CD14-positive monocyte (primary cell): ENCODE measurements around the gene TOM1L2. TPM values are rescaled to one million over a fixed set of nuclear protein-coding genes. Genes with fewer than 3 reads are reported as not detected.
A peak's percentile ranks its signal among the peaks of the same experiment; 100 is the strongest.

Experiments
- DNase-seq, 3 donors: peaks; one replicate each; pipeline ENCODE4 v3.0.0-alpha.2; 2011 to 2022
- H2AFZ ChIP-seq: 2 replicates; pipeline ENCODE4 v1.6.0; 2012; ENCODE audit warnings: mild to moderate bottlenecking, low read depth, low read length, inconsistent platforms; ENCODE audit not compliant: insufficient read depth, poor library complexity, severe bottlenecking
- H3K27ac ChIP-seq, 2 donors: 1 replicate in 1 of 2; 2 replicates in 1 of 2; pipeline ENCODE4 v1.5.1; 2012 to 2013; ENCODE audit warnings: low read length in 2 of 2, control low read depth in 1 of 2, inconsistent platforms in 1 of 2, low read depth in 1 of 2, mild to moderate bottlenecking in 1 of 2
- H3K27me3 ChIP-seq, 2 donors: one replicate each; pipeline versions ENCODE4 v1.6.0 to v1.6.1; 2011 to 2013; ENCODE audit warnings: low read length in 2 of 2; ENCODE audit not compliant: control insufficient read depth in 2 of 2, insufficient read depth in 2 of 2
- H3K36me3 ChIP-seq, 2 donors: replicated peaks in 1 of 2; 1 replicate in 1 of 2; 2 replicates in 1 of 2; pipeline versions ENCODE4 v1.5.1 to v1.6.1; 2012 to 2013; ENCODE audit warnings: low read length in 2 of 2, control low read depth in 1 of 2, inconsistent platforms in 1 of 2, mild to moderate bottlenecking in 1 of 2; ENCODE audit not compliant: insufficient read depth in 2 of 2, control insufficient read depth in 1 of 2
- H3K4me1 ChIP-seq, 2 donors: 1 replicate in 1 of 2; 2 replicates in 1 of 2; pipeline versions ENCODE4 v1.5.1 to v1.6.1; 2012 to 2013; ENCODE audit warnings: low read length in 2 of 2, control low read depth in 1 of 2, inconsistent platforms in 1 of 2, mild to moderate bottlenecking in 1 of 2, moderate library complexity in 1 of 2; ENCODE audit not compliant: insufficient read depth in 2 of 2, control insufficient read depth in 1 of 2
- H3K4me2 ChIP-seq: replicated peaks from 2 replicates; pipeline ENCODE3; 2012; ENCODE audit warnings: low read length, moderate library complexity, mild to moderate bottlenecking; ENCODE audit not compliant: poor library complexity, severe bottlenecking; ENCODE audit errors: extremely low read depth
- H3K4me3 ChIP-seq, 3 experiments: fragments of 200-600 bp in 1 of 3; sonication (generic) in 1 of 3; replicated peaks in 1 of 3; 1 replicate in 2 of 3; 2 replicates in 1 of 3; pipeline ENCODE4 v1.5.1; 2011 to 2013; ENCODE audit warnings: low read length in 3 of 3, mild to moderate bottlenecking in 3 of 3, control low read depth in 2 of 3, low read depth in 2 of 3, inconsistent platforms in 1 of 3, moderate library complexity in 1 of 3
- H3K79me2 ChIP-seq: 2 replicates; pipeline ENCODE4 v1.6.0; 2012; ENCODE audit warnings: mild to moderate bottlenecking, control low read depth, inconsistent platforms, low read length, moderate library complexity; ENCODE audit not compliant: insufficient read depth
- H3K9ac ChIP-seq: 2 replicates; pipeline ENCODE4 v1.6.0; 2017; ENCODE audit warnings: low read length, mild to moderate bottlenecking; ENCODE audit not compliant: insufficient read depth, poor library complexity, severe bottlenecking
- H3K9me3 ChIP-seq, 2 donors: replicated peaks in 1 of 2; 1 replicate in 1 of 2; 2 replicates in 1 of 2; pipeline versions ENCODE4 v1.5.1 to v1.6.1; 2012 to 2013; ENCODE audit warnings: low read length in 2 of 2, control low read depth in 1 of 2; ENCODE audit not compliant: control insufficient read depth in 1 of 2, insufficient read depth in 1 of 2
- H4K20me1 ChIP-seq: 2 replicates; pipeline ENCODE4 v1.6.0; 2012; ENCODE audit warnings: mild to moderate bottlenecking, low read length, control low read depth, moderate library complexity; ENCODE audit not compliant: insufficient read depth
- H3K27ac Mint-ChIP-seq, 7 donors: one replicate each; pipeline ENCODE4 v1.8.0; 2020; ENCODE audit warnings: mild to moderate bottlenecking in 7 of 7, mixed read lengths in 7 of 7, moderate library complexity in 6 of 7, inconsistent platforms in 2 of 7
- H3K27me3 Mint-ChIP-seq, 3 donors: one replicate each; pipeline ENCODE4 v1.8.0; 2021 to 2022; ENCODE audit warnings: low read depth in 3 of 3, mild to moderate bottlenecking in 3 of 3, mixed read lengths in 3 of 3, moderate library complexity in 3 of 3, inconsistent platforms in 1 of 3
- H3K36me3 Mint-ChIP-seq, 2 donors: one replicate each; pipeline ENCODE4 v1.8.0; 2020; ENCODE audit warnings: mixed read lengths in 2 of 2, inconsistent platforms in 1 of 2, mild to moderate bottlenecking in 1 of 2
- H3K4me1 Mint-ChIP-seq: one replicate; pipeline ENCODE4 v1.8.0; 2020; ENCODE audit warnings: mild to moderate bottlenecking, mixed read lengths
- H3K4me3 Mint-ChIP-seq, 2 donors: one replicate each; pipeline ENCODE4 v1.8.0; 2020; ENCODE audit warnings: mild to moderate bottlenecking in 2 of 2, mixed read lengths in 2 of 2, moderate library complexity in 1 of 2
- H3K9me3 Mint-ChIP-seq, 7 donors: one replicate each; pipeline ENCODE4 v1.8.0; 2020 to 2022; ENCODE audit warnings: mixed read lengths in 7 of 7, mild to moderate bottlenecking in 6 of 7, moderate library complexity in 6 of 7, inconsistent platforms in 2 of 7
- CTCF ChIP-seq: fragments of 200-600 bp; IDR thresholded peaks from one replicate; pipeline ENCODE4 v1.8.0; 2022; ENCODE audit warnings: antibody characterized with exemption, mild to moderate bottlenecking
- WGBS: methylation state at CpG from one replicate; pipeline ENCODE4 v1.1.5; 2013; ENCODE audit warnings: missing lambda C conversion rate; ENCODE audit not compliant: insufficient coverage; 5-methylcytosine and 5-hydroxymethylcytosine counted together
- intact Hi-C, 2 donors: fragments of 100-400 bp; cut with micrococcal nuclease; formaldehyde crosslinking; loops; one replicate each; pipeline versions ENCODE4 v1.15.0 to v1.15.1; 2023
- polyA minus RNA-seq: library from RNA; depleted of rRNA, polyadenylated mRNA; stranded (reverse); fragments of >200 nt; gene quantifications from 2 replicates; pipeline ENCODE4 v1.2.3, GENCODE V29; 2012
- polyA plus RNA-seq, 3 donors: library from polyadenylated mRNA; depleted of rRNA in 1 of 3; unstranded in 2 of 3; stranded (reverse) in 1 of 3; fragments of 300-500 nt in 2 of 3; fragments of >200 nt in 1 of 3; fragmentation: Illumina TruSeq in 2 of 3; gene quantifications; 1 replicate in 2 of 3; 2 replicates in 1 of 3; pipeline ENCODE4 v1.2.3, GENCODE V29; 2012 to 2021
- total RNA-seq, 12 experiments: library from RNA in 1 of 12; stranded (reverse) in 1 of 12; fragments of 120-200 nt in 1 of 12; gene quantifications; one replicate each; pipeline ENCODE4 v1.2.4 and lab custom pipeline; 2013 to 2026; ENCODE audit warnings: mixed read lengths in 6 of 12, inconsistent platforms in 1 of 12

TOM1L2 gene
- total RNA-seq (2013) = 11.6 TPM
- 10 to 100 TPM in 1 of 3 donors, 1 to 10 TPM in 2; 1.7 to 28.2 (median 2.8) TPM for polyA plus RNA-seq
- polyA minus RNA-seq = 10.7 and 14.3 TPM in 2 replicates
- total RNA-seq (lab: John Stamatoyannopoulos, UW) = 10.8 to 42.8 (median 21.0) reads per million in 11 experiments

- Histone ChIP-seq H3K27me3 (no peaks in the 10 kb centered on the region), H3K79me2 (peaks cover 45% of the 10 kb centered on the region), H4K20me1 (peaks cover 18% of the 10 kb centered on the region), H3K4me2 (peak within 1 kb of the TSS; percentile 88), H2AFZ (peak within 1 kb of the TSS; percentile 70), H3K27ac (peak within 1 kb of the TSS; percentile 42 to 95), H3K4me3 (peak within 1 kb of the TSS; percentile 50 to 82 (median 55)), H3K4me1 (peaks cover 58 to 60% of the 10 kb centered on the region in 2 donors), H3K36me3 (no peaks in the 10 kb centered on the region), H3K9me3 (no peaks in the 10 kb centered on the region), H3K9ac (peak within 1 kb of the TSS; percentile 95)
- WGBS = 0% methylated on average over 39 of the region's 59 CpGs
- Mint-ChIP-seq H3K36me3 (peaks cover 2 to 7% of the 10 kb centered on the region in 2 donors), H3K27me3 (no peaks in the 10 kb centered on the region), H3K4me3 (peak within 1 kb of the TSS; percentile 83 to 93), H3K27ac (peak within 1 kb of the TSS; percentile 90 to 98 (median 95)), H3K4me1 (peaks cover 59% of the 10 kb centered on the region), H3K9me3 (no peaks in the 10 kb centered on the region)
- intact Hi-C loops = loop anchor here (2.0 to 5.0 kb wide), 3 partner anchors 35 to 60 kb away; no protein-coding TSS in a partner anchor
- no peak for TF ChIP-seq CTCF
- DNase-seq = peak; percentile 100
Observed at GRCh38 chr17:17972126-17972951, at the start of gene TOM1L2, which contains the start of gene DRC3. TOM1L2 (minus strand) TSS chr17:17972400; CDS start chr17:17972313, 87 bp downstream. DRC3 (plus strand) TSS chr17:17972862; CDS start chr17:17977599, 4,737 bp downstream.

- no peak overlapping the region for H2AFZ ChIP-seq
- Mint-ChIP-seq H3K27me3 (peaks cover 0 to 1% (median 1%) of the 10 kb centered on the region in 3 donors), H3K36me3 (peaks cover 60 to 80% of the 10 kb centered on the region in 2 donors), H3K4me3 (no peak overlapping the region), H3K9me3 (no peaks in the 10 kb centered on the region), H3K27ac (peak overlapping the region in 4 of 7 donors; percentile 14 to 74 (median 37)), H3K4me1 (peaks cover 16% of the 10 kb centered on the region)
- no peak for DNase-seq
- peaks cover 16% of the 10 kb centered on the region for H4K20me1 ChIP-seq
- H3K27ac ChIP-seq = no peak overlapping the region
- no peaks in the 10 kb centered on the region for H3K27me3 ChIP-seq
- no peak overlapping the region for H3K4me3 ChIP-seq
- peaks cover 15 to 16% of the 10 kb centered on the region in 2 donors for H3K4me1 ChIP-seq
- intact Hi-C loops = loop anchor here in 1 of 2 donors (10.0 kb wide), 1 partner anchor 207 kb away; no protein-coding TSS in a partner anchor
- WGBS = 95% methylated on average over 3 of the region's 5 CpGs
- no peaks in the 10 kb centered on the region for H3K9me3 ChIP-seq
- TF ChIP-seq CTCF = no peak
- no peak overlapping the region for H3K9ac ChIP-seq
- peaks cover 64 to 84% of the 10 kb centered on the region in 2 donors for H3K36me3 ChIP-seq
- H3K79me2 ChIP-seq = peaks cover 8% of the 10 kb centered on the region
- no peak overlapping the region for H3K4me2 ChIP-seq
Observed at GRCh38 chr17:18021372-18021771, 49.2 kb upstream of the TOM1L2 start.
